Stimulated activated CD4-positive, alpha-beta T cell treated with anti-CD3 and anti-CD28 coated beads, TNF-alpha, amount 100 ng/mL, for 24 hours (primary cell): ENCODE results near the gene AEN.

Source experiments
- DNase-seq, 3 experiments: peaks; one replicate each; pipeline ENCODE4 v3.0.0-alpha.2; 2020; ENCODE audit warnings: low read depth in 3 of 3

Gene AEN, protein sequence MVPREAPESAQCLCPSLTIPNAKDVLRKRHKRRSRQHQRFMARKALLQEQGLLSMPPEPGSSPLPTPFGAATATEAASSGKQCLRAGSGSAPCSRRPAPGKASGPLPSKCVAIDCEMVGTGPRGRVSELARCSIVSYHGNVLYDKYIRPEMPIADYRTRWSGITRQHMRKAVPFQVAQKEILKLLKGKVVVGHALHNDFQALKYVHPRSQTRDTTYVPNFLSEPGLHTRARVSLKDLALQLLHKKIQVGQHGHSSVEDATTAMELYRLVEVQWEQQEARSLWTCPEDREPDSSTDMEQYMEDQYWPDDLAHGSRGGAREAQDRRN

DNA sequence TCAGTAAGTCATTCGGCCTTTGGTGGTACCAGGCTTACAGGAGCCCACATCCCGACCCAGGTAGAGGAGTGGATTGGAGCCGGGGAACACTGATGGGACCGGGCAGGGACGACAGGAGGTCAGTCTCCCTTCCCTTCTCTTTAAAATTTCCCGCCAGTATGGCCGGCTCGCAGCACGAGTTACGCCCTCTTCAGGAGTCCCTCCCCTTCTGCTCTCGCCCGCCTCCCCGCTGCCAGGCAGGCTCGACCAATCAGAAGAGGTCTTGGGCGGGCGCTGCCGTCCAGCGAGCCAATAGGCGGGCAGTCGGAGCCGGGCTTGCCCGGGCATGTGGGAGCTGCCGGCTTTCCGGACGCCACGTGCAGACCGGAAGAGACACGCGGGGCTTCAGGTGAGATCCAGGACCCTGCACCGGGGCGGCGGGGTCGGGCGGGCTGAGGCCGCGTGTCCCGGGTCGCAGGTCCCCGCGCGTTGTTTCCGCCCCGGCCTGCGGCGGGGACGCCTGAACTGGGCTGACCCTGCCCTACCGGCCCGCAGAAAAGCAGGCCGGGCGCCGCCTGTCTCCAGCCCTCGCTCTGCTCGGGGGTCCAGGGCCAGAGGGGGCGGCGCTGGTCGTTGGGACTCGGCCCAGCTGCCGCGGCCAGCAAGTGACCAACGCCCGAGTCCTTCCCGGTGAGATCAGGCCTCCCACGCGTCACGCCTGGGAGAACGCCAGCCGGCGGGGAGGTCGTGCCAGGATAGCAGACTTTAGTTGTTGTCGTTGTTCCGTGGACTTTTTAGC, at the start of gene AEN:
Gene AEN, plus strand, starts transcription at position 346 of the 778 bp plus-strand sequence. CDS start 4,870 bp downstream, outside the sequence.
- peak; percentile 89 to 94 (median 93) for DNase-seq

DNA sequence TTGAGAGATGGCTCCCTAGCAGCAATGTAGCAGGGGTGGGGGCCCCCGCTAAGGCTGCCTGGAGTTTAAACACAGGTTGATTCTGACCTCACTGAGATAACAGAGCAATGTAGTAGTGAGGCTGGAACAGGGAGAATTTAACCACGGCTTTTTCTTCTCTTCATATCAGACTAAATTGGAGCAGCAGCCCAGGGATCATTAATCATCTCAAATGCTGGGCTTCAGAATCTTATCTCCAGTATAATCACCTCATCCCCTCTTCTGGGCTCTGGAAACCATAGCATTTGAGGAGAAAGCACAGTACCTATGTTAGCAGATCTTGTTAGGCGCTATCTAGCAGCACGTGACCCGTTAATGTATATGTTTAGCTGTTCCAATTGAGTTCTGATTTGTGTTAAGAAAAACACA, 49.3 kb upstream of the AEN start:
- DNase-seq = no peak

DNA sequence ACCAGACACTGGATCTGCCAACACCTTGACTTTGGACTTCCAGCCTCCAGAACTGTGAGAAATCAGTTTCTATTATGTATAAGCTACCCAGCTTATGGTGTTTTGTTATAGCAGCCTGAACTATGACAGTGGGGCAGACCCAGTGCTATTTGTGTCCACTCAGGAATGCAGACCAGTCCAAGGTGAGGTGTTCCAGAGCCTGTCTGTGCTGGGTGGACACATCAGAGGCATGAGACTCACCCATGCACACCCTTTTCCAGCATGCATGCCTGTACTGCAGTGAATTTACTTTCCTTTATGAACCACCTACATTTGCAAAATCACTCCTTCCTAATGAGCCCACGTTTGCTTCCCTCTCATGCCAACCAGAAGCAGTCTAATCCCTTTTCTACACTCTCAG, 47.1 kb upstream of the AEN start:
- DNase-seq = no peak

DNA sequence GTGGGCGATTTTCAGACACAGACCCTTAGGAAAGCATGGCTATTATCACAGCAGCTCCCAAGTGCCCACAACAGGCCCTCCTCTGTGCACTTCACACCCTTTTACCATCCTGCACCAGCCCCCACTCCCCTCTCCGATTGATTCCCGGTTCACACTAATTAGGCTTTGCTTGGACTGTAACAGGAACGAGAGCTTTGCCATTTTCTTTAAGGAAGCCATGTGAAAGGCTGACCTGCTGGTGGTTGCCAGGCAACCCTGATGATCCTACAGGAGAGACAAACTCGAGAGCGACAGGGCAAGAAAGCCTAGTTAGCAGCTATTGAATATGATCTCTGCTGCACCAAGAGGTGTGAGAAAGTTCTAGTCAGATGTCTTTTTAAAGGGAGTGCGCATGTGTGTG, 46.5 kb upstream of the AEN start:
- no peak for DNase-seq

DNA sequence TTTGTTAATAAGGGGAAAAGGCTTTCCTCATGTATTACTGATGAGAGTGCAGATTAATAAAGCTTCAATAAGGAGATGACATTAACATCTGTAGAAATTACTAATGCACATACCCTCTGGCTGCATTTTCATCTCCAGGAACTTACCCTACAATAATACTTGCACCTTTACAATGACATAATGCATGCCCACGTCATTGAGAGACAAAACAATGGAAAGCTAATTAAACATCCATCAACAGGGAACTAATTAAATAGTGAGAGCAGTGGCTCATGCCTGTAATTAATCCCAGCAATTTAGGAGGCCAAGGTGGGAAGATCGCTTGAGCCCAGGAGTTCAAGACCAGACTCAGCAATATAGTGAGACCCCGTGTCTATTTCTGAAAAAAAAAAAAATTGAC, 41.8 kb upstream of the AEN start:
- DNase-seq = no peak

DNA sequence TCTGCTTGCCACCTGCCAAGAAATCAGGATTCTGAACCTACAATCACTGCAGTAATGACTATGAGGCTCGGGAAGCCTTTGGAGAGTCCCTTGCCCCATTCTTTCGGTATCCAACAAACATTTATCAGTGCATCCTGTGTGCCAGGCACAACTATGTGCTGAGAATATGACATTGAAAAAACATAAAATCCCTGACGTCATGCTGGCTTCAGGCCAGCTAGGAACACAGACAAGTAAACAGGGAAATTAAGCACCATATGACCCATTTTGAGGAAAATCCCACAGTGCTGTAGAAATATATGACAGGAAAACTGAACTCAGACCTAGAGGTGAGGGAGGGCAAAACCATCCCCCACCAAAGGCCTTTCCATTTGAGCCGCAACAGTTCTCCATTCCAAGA, 40.6 kb upstream of the AEN start:
- no peak for DNase-seq

DNA sequence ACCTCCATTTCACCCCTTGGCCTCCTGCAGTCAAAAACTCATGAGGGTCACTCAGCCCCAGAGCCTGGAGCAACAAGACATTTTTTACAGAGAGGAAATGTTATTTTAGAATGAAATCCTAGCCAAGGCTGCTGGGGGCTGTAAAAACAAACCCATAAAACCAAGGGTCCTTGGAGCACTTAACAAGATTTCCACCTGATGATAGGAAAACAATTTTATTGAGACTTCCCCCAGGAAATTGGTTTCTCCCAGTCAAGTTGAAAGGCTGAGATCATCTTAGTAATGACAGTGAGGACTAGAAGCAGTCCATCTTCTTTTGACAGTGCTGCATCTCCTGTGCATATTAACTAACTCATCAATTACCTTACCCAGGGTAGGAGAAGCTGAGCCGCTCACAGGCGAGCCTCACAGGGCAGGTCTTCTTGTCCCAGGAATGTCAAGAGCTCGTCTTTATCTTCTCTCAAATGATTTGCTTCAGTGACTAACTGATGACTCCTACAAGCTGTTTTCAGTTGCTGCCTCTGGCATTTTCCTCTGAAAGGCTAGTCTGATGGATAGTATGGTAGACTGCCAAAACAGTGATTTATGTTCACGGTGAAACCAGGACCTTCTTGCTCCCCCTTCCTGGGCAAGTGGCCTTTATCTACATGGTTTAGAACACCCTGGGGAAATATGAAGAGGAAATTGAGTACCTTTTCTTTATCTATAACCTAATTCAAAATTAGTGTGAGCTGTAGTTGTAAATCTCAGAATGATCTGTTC, 34.6 kb upstream of the AEN start:
- DNase-seq = no peak

DNA sequence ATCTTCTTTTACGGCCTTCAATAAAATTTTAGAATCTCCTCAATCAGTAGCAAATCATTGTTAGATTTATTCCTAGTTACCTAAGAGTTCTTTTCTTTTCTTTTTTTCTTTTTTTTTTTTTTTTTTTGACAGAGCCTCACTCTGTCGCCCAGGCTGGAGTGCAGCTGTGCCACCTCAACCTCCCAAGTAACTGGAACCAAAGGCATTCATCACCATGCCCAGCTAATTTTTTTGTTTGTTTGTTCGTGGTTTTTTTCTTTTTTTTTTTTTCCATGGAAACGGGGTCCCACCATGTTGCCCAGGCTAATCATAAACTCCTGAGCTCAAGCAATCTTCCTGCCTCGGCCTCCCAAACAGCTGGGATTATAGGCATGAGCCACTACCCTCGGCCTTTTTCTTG, 30.4 kb upstream of the AEN start:
- no peak for DNase-seq

DNA sequence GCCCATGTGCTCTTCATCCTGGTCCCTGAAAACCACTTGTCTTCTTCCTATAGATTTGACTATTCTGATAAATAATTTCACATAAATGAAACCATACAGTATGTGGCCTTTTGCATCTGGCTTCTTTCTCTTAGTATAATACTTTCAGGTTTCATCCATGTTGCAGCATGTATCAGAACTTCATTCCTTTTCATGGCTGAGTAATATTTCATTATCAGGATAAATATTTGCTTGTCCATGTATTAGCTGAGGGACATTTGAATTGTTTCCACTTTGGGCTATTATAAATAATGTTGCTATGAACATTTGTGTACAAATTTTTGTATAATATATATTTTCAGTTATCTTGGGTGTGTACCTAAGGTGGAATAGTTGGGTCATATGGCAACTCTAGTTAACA, 29.8 kb upstream of the AEN start:
- no peak for DNase-seq

DNA sequence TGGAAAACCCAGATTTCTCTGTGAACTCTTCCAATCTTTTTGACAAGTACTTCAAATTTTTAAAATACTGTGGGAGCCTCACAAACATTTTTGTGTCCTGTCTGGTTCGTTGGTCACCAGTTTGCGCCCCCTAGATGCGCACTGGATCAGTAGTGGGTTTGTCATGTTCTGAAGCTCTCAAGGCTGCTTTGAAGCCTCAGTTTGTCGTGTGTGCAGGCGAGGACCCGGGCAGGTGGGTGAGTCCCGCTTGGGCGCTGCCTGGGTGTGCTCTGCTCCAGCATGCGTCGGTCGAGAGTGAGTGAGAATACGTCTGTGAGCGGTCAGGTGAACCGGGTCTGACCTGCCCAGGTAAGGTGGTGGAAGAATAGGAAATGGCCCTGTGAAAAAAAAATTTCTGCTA, 17.3 kb upstream of the AEN start:
- DNase-seq = no peak

DNA sequence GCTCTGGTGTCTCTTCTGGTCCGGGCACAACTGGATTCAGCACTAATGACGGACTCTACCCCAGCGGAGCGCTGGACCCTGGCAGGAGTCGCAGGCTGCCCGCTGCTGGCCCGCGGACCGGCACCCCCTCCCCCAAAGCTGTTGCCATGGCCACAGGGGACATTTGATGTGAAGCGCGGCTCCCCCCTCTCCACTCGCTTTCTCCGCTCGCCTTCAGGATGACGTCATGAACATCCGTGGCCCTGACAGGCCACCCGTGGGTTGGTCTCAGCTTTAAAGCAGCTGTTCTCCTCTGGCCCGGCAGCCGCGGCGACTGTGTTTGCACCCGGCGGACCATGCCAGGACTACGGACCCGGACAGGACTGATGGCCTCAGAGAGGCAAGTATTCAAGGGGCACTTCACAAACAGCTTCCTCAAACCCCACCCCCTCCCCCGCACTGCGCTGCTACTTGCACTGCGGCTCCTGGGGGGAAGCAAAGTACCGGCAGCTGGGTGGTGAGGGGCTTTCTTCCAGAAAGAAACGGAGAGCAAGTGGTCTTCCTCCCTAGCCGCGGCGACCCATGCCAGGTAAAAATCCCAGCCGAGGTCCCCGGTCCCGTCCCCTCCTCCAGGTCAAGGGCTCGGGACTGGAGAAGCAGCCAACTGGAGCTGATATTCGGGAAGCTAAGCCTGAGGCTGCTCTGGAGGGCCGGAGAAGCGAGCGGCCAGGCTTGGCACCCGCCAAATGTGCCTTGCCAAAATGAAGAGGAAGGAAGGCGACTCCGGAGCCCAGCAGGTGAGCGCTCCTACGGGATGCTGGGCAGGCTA, 16.6 kb upstream of the AEN start:
- no peak for DNase-seq

DNA sequence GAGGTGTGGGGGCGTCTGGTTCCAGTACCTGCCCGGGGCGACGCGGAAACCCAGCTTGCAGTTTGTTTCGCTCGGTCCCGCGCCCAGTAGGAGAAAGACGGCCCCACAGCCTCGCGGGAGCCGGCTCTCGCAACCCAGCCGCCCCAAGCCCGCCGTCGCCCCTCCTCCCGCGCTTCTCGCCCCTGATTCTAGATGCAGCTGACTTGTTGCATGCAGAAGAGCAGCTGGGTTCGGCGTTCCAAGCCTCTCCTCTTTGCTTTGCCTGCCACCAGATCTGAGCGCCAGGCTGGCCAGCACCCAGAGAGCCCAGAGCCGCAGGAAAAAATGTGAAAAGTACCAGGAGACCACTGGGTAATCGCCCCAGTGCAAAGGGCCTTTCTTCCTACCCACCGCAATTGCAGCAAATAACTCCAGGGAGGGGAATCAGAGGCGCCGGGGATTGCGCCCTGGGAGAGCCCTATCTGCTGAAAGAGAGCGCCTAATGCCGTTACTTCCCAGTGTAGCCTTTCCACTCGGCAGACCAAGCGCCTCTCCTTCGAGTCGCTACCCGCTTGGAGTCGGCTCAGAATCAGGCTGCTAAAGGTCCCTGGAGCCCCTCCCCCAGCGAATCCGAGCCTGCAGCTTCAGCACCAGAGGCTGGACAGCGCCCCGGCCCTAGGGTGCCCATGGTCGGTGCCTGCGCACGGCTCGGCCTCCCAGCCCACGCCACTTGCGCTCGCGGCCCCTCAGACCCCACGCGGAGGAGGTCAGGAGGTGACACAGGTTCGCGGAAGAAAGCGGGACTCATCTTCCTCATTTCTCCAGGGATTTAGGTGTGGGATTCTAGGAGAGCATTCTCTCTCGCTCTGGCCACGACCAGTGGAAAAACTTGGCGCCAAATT, 15.7 kb upstream of the AEN start:
- peak in 1 of 3 experiments; percentile 44 for DNase-seq

DNA sequence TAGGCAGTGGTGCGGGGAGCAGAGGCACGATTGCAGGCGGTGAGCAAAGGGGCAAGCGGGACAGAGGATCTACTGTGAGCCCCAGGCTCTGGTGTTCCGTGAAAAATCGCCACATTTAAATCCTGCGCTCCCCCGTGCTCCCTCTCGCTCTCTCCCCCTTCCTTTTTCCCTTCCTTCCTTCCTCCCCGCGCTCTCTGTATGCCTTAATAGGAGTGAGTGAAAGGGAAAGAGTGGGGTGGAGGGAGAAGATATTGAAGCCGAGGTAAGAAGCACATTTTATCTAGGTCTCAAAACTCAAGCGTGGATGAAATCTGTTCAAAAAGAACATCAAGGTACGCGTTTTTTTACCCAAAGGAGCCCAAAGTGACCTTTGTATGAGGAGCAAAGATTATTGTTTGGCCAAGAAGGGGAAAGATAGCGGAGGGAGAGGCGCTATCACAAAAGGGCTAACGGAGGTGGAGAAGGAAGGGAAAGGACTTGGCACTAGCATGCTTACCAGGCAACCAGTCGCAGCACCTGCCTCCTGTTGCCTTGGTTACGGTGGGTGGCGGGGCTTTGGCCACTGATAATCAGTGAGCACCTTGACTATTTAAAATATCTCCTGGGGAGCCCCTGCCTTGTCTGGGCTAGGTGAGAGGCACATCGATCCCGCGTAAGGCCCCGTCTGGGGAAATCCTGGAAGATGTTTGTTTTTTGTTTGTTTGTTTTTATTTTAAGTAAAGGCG, 14.9 kb upstream of the AEN start:
- DNase-seq = no peak

DNA sequence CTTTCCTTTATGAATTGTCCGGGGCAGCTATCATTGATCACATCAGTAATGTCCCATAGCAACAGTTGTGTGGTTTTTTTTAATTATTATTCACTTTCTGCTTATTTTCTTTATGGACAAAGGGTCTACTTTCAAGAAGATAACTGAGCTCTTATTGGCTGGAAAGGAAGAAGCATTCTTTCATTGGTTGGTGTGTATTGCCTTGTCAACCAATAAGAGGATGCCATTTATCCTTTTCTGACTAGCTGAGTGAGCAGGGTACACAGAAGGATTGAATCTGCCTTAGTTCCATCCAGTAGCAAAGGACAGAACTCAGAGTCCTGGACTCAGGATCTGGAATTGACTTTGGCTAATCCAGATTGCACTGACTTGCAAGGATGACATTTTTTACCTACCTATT, 13.2 kb upstream of the AEN start:
- no peak for DNase-seq

DNA sequence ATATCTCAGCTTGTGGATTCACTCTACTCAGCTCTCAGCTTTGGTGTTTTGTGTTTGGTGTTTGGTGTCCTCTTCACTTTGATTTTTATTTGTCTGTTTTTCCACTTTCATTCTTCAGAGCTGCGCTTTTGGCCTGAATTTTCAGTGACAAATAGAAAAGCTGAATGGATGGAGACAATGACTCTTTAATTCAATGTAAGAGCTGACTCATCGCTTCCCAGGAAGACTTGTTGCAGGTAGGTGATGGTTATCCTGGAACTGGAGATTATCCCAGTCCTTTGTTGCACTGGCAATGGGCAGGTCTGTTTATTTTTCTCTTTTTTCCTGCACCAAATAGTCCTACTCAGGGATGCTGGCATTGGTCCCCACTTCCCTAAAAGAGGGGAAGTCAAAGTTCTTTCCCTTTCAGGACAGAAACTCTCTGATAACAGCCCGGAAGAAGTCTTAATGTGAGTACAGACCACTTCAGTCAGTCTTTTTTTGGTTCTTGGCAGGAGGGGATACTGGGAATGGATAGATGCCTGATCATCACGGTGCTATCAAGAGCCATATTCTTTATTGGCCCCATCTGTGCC, 12.4 kb upstream of the AEN start:
- no peak for DNase-seq

DNA sequence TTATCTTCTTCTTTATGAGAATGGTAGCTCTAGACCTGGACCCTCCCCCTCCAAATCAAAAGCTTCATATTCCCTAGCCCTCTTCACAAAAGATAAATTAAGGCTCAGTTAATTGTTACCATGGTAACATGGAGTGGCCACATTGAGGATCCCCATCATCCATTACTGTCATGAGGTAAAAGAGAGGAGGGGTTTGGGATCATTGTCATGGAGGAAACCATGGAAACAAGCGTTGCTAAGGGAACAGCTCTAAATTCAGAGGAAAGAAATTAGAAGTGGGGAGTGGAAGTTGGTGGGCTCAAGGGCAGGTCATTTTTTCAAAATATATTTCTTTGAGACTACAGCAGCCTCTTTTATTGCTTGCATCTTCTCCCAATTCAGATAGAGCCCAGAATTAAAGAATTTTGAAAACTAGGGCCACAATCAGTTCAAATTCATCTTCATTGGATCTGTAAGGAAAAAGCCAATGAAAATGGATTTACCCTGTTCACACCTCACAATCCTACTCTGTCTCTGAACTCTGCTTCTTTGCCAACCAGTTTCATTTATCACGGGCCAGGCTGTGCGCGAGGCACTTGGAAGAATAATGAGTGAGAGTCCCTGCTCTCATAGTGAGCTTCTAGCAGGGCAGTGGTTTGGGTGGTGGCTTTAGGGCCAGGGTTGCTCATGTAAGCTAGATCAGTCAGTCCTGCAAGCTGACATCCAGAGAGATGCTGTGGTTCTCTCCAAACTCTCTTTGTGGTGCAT, 11.6 kb upstream of the AEN start:
- no peak for DNase-seq

DNA sequence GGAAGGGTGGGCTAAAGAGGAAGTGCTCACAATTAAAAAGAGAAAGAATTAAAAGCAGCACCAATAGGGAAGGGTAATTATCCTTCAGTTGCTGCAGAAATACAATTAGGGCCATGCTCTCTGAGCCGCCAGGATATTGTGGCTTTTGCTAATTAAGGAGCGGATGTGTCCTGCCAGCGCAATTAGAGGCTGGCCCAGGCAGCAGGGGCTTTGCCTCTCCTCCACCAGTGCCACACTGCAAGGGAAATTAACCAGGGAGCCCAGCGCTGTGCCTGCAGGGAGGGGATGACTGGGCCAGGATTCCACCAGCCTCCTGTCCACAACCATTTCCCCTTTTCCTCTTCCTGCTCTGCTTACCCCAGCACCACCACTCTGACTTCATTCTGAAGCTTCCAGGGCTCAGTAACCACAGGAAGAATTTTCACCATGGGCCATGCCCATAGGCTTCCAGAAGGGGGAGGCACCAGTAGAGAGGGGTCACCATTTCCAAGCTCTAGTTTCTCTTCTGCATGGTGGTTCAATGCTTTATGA, 10.4 kb upstream of the AEN start:
- DNase-seq = no peak

DNA sequence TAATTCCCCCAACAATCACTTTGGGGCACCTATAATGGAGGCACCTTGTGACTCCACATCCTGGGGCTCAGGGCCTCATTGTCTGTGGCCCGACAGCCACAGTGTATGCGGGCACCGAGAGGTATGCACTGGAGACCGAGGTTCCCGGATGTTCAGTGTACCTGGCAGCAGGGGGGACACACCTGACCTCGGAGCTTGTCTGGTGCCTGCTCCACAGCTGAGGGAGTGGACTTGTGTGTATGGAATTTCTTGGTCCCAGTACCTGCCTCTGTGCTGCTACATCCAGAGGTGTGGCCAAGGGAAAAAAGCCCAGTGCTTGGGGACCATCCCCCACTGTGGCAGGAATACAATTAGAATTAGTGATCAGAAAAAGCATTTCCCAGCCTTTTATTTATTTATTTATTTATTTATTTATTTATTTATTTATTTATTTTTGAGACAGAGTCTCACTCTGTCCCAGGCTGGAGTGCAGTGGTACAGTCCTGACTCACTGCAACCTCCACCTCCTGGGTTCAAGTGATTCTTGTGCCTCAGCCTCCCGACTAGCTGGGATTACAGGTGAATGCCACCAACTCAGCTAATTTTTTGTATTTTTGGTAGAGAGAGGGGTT, 8.8 kb upstream of the AEN start:
- no peak for DNase-seq
